ENCODE results near the gene LBHD2.

DNA sequence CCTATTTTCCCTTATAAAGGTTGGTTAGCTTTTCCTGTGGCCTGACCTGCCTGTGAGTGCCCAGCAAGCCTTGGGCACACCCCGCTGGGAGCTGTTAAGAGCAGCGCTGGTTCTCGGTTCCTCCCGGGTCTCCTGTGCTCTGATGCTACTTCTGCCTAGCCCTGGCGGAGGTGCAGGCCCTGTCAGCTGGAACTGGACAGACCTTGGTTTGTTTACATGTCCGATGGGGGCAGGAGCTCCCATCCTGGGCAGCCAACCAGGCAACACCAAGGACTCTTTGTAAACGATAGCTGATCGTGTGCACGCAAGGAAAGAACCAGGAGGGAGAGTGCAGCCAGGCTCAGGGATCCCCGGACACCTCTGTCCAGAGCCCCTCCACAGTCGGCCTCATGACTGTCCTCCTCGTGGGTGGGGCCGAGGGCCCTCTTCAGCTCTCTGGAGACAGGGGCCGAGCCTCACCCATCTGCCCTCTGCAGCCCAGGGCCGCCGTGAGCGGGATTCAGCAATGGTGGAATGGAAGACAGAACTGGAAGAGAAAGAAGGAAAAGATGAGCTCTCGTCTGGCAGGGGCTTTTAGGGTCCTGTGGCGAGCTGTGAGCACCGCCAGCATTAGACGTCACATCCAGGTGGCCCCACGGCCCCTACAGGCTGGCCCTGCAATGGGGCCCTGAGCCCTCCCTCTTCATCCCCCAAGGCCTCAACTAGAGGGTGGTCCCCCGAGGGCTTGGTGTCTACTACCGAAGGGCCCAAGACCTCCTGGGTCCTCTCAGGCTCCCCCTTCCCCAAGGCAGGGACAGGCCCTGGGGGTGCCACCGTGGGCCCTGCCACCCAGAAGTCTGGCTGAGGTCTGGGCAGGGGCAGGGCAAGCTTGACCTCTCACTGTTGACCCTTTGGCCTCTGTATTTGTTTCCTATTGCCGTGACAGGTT, 51.6 kb downstream of the LBHD2 start:
- TF ChIP-seq EZH2phosphoT487 (IDR thresholded peaks at IDR 0.05; ENCODE audit: borderline replicate concordance, low read depth) (no peak), RCOR1 (IDR thresholded peaks at IDR 0.05; ENCODE audit: low read length) (no peak), REST (IDR thresholded peaks at IDR 0.05; ENCODE audit: low read depth, low read length) (no peak), YY1 (IDR thresholded peaks at IDR 0.05; ENCODE audit: low read depth) (no peak), GABPA (IDR thresholded peaks at IDR 0.05; ENCODE audit: low read depth) (no peak), RAD21 (IDR thresholded peaks at IDR 0.05; ENCODE audit: low read length) (no peak), CHD2 (IDR thresholded peaks at IDR 0.05; ENCODE audit: low read length, partially characterized antibody) (no peak), EP300 (IDR thresholded peaks at IDR 0.05; ENCODE audit: borderline replicate concordance in 1 of 2, low read depth in 1 of 2, low read length in 1 of 2) (no peak), POLR2AphosphoS5 (IDR thresholded peaks at IDR 0.05; ENCODE audit: low read depth, low read length) (no peak), MEF2A (IDR thresholded peaks at IDR 0.05; ENCODE audit: borderline replicate concordance, low read depth) (no peak), FOXM1 (IDR thresholded peaks at IDR 0.05; ENCODE audit: low read depth) (no peak), USF2 (IDR thresholded peaks at IDR 0.05; ENCODE audit: borderline replicate concordance, low read depth, low read length) (no peak)
- TF ChIP-seq, protein P1, sequence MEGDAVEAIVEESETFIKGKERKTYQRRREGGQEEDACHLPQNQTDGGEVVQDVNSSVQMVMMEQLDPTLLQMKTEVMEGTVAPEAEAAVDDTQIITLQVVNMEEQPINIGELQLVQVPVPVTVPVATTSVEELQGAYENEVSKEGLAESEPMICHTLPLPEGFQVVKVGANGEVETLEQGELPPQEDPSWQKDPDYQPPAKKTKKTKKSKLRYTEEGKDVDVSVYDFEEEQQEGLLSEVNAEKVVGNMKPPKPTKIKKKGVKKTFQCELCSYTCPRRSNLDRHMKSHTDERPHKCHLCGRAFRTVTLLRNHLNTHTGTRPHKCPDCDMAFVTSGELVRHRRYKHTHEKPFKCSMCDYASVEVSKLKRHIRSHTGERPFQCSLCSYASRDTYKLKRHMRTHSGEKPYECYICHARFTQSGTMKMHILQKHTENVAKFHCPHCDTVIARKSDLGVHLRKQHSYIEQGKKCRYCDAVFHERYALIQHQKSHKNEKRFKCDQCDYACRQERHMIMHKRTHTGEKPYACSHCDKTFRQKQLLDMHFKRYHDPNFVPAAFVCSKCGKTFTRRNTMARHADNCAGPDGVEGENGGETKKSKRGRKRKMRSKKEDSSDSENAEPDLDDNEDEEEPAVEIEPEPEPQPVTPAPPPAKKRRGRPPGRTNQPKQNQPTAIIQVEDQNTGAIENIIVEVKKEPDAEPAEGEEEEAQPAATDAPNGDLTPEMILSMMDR (IDR thresholded peaks at IDR 0.05), result no peak
